ENCODE data around the gene TEDC2. TPM values are rescaled to one million over a fixed set of nuclear protein-coding genes. Genes with fewer than 3 reads are reported as not detected.

TEDC2 gene
- total and polyA plus RNA-seq, 2 of the 8 experiments (the other 6 are each of a cell fraction or from before 2014, with no cell fraction given): 54.6 to 55.6 TPM

DNA sequence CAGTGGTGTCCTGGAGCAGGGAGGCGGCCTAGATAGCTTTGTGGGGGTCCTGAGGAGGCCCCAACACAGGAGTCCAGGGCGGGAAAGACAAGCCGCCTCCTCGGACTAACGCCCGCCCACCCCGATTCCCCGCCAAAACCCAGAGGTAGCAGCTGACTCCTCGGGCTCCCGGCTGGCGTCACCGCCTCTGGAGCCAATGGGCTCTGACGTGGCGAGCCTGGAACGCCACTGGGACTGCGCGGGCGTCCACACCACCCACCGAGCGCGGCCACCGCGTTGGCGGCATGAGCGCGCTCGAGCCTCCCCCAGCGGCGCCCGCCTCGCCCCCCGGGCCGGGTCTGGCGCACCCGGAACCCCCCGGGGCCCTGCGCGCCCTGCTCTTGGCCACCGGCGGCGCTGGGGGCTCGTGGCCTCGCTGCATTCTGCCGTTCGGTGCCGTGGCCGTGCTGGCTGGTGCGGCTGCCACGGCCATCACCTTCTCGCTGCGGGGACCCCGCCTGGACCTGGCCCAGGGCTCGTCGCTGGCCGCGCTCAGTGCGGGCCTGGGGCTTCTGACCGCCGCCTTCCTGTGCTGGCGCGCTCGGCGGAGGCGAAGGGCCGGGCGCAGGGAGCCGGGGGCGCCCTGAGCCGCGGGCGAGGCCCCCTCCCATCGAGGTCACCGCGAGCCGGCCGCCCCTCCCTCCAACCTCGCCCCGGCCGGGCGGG is 7.8 kb downstream of the TEDC2 start:
- H3K9me3 ChIP-seq (ENCODE audit: insufficient read depth in 2 of 2, low read depth in 1 of 2, low read length in 1 of 2): no peaks in the 10 kb centered on the region
- DNase-seq (ENCODE audit: low read depth in 1 of 2, low spot score in 2 of 2) (peak in 1 of 2 experiments; percentile 85), FAIRE-seq (no peak)
- H2BK20ac ChIP-seq (ENCODE audit: low read length): no peak overlapping the region
- ChIA-PET POLR2A (ENCODE audit: partially characterized antibody) (interaction anchor here (0.7 to 2.3 kb wide), 9 partner anchors 9 to 312 kb away, joined by 3 to 21 read pairs (median 4); partner anchors contain the start of genes ECI1, TEDC2 and TRAF7), CTCF (ENCODE audit: partially characterized antibody) (interaction anchor here (0.8 to 1.3 kb wide), 2 partner anchors 12 to 33 kb away, joined by 3 to 4 read pairs; no protein-coding TSS in a partner anchor)
- WGBS, 2 experiments (ENCODE audit: extremely low coverage in 1 of 2, insufficient coverage in 1 of 2, insufficient read length in 1 of 2, insufficient replicate concordance in 2 of 2, low coverage in 1 of 2, low lambda C conversion rate in 2 of 2, missing lambda C conversion rate in 1 of 2): 3% methylated on average over 54 of the region's 80 CpGs; no CpG with 5 or more reads in 1 of the 2 experiments
- peaks cover 0 to 35% (median 26%) of the 10 kb centered on the region in 4 experiments; a peak in 6 of 7 replicates for H3K4me1 ChIP-seq (replicated peaks in 1 of 4; ENCODE audit: control insufficient read depth in 3 of 4, insufficient read depth in 4 of 4, low read length in 3 of 4)
- H2BK5ac ChIP-seq (ENCODE audit: low read depth, low read length): peak overlapping the region; percentile 83; the same call in 1 of the 2 replicates
- no peak overlapping the region; the same call in 1 of the 2 replicates for H2BK12ac ChIP-seq (ENCODE audit: low read depth, low read length)
- H4K5ac ChIP-seq (ENCODE audit: insufficient read length, low read depth, low read length): peak overlapping the region; percentile 62
- peak overlapping the region; percentile 98 for H3K18ac ChIP-seq (ENCODE audit: extremely low read depth, low read length)
- peaks cover 14% of the 10 kb centered on the region; the same call in 1 of the 2 replicates for H3K23me2 ChIP-seq (ENCODE audit: low read depth, low read length)
- H3K27me3 ChIP-seq (replicated peaks in 1 of 4; ENCODE audit: control insufficient read depth in 3 of 4, extremely low read depth in 1 of 4, insufficient read depth in 3 of 4, low read length in 3 of 4): peaks cover 17 to 44% (median 40%) of the 10 kb centered on the region in 4 experiments
- H3K79me2 ChIP-seq (ENCODE audit: control insufficient read depth in 1 of 2, insufficient read depth in 2 of 2, low read length in 2 of 2): no peaks in the 10 kb centered on the region
- H4K8ac ChIP-seq (ENCODE audit: extremely low read depth, insufficient read depth, low read length): peak overlapping the region; percentile 97
- peak overlapping the region; percentile 96 for H4K91ac ChIP-seq (replicated peaks; ENCODE audit: insufficient read length, low read length)
- H3K56ac ChIP-seq (replicated peaks; ENCODE audit: insufficient read length, low read depth, low read length): peak overlapping the region; percentile 77
- no peak overlapping the region for H3K4ac ChIP-seq (replicated peaks; ENCODE audit: insufficient read length, low read depth, low read length)
- no peak overlapping the region for H2BK15ac ChIP-seq (ENCODE audit: low read length)
- peak overlapping the region; percentile 36 to 73 (median 44) for H3K4me3 ChIP-seq (ENCODE audit: extremely low read depth in 1 of 4, insufficient read depth in 2 of 4, low read depth in 3 of 4, low read length in 4 of 4)
- no peak overlapping the region for H2AK5ac ChIP-seq (ENCODE audit: low read depth, low read length)
- no peak overlapping the region for H2AFZ ChIP-seq (ENCODE audit: low read length)
- no peak overlapping the region for H3K23ac ChIP-seq (ENCODE audit: insufficient read length)
- no peak overlapping the region for H3K27ac ChIP-seq (ENCODE audit: low read depth, low read length)
- H3K36me3 ChIP-seq (ENCODE audit: control insufficient read depth in 2 of 4, insufficient read depth in 4 of 4, low read length in 3 of 4): peaks cover 0 to 6% (median 3%) of the 10 kb centered on the region in 4 experiments; a peak in 2 of 8 replicates
- H2BK120ac ChIP-seq (replicated peaks; ENCODE audit: low read depth, low read length): no peak overlapping the region
- peak overlapping the region in 3 of 4 experiments; percentile 54 to 86 (median 69); a peak in 5 of 7 replicates for H3K9ac ChIP-seq (replicated peaks in 1 of 4; ENCODE audit: extremely low read depth in 1 of 4, low read depth in 3 of 4, low read length in 3 of 4)
- peak overlapping the region; percentile 68 for H3K14ac ChIP-seq (ENCODE audit: insufficient read length)
- peak overlapping the region; percentile 88 to 94 for H3K4me2 ChIP-seq (ENCODE audit: insufficient read depth in 1 of 2, low read depth in 2 of 2, low read length in 2 of 2)
- peaks cover 2 to 7% of the 10 kb centered on the region in 2 experiments for H4K20me1 ChIP-seq (replicated peaks in 1 of 2; ENCODE audit: control insufficient read depth in 1 of 2, insufficient read depth in 2 of 2, low read length in 2 of 2)
- H3K79me1 ChIP-seq (ENCODE audit: low read depth, low read length): no peaks in the 10 kb centered on the region
- TF ChIP-seq, protein P1, sequence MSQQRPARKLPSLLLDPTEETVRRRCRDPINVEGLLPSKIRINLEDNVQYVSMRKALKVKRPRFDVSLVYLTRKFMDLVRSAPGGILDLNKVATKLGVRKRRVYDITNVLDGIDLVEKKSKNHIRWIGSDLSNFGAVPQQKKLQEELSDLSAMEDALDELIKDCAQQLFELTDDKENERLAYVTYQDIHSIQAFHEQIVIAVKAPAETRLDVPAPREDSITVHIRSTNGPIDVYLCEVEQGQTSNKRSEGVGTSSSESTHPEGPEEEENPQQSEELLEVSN (IDR thresholded peaks at IDR 0.05): peak; percentile 95
- TF ChIP-seq, protein P2, sequence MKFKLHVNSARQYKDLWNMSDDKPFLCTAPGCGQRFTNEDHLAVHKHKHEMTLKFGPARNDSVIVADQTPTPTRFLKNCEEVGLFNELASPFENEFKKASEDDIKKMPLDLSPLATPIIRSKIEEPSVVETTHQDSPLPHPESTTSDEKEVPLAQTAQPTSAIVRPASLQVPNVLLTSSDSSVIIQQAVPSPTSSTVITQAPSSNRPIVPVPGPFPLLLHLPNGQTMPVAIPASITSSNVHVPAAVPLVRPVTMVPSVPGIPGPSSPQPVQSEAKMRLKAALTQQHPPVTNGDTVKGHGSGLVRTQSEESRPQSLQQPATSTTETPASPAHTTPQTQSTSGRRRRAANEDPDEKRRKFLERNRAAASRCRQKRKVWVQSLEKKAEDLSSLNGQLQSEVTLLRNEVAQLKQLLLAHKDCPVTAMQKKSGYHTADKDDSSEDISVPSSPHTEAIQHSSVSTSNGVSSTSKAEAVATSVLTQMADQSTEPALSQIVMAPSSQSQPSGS (IDR thresholded peaks at IDR 0.05; ENCODE audit: low read length): no peak
- peak; percentile 70 for TF ChIP-seq CREB1 (IDR thresholded peaks at IDR 0.05)
- TF ChIP-seq EP300 (IDR thresholded peaks at IDR 0.05; ENCODE audit: borderline replicate concordance in 1 of 2, low read depth in 2 of 2, low read length in 2 of 2): no peak
- no peak for TF ChIP-seq FOSL1 (IDR thresholded peaks at IDR 0.05; ENCODE audit: insufficient read depth, low read depth, low read length)
- TF ChIP-seq KDM1A (IDR thresholded peaks at IDR 0.05; ENCODE audit: borderline replicate concordance, low read length): no peak
- no peak for TF ChIP-seq JUN (IDR thresholded peaks at IDR 0.05; ENCODE audit: low read depth, low read length)
- TF ChIP-seq TAF1 (IDR thresholded peaks at IDR 0.05; ENCODE audit: low read depth, low read length): 0 out of 2 replicates have a peak, but pooled peaks have one; percentile 29
- peak; percentile 19; the same call in 1 of the 2 replicates for TF ChIP-seq TBP (IDR thresholded peaks at IDR 0.05; ENCODE audit: low read depth, low read length)
